IPS DF 6.9 (cell line): ENCODE data around the gene ACADSB.

ENCODE experiments used
- DNase-seq: peaks from one replicate; pipeline ENCODE4 v3.0.0-alpha.2; 2013; ENCODE audit warnings: low read depth, low spot score
- H3K27ac ChIP-seq: one replicate; pipeline ENCODE4 v1.5.1; 2013; ENCODE audit warnings: low read length, control low read depth
- H3K27me3 ChIP-seq: 2 replicates; pipeline ENCODE4 v1.6.1; 2013; ENCODE audit warnings: mild to moderate bottlenecking, low read length; ENCODE audit not compliant: control insufficient read depth, insufficient read depth
- H3K36me3 ChIP-seq: 2 replicates; pipeline ENCODE4 v1.6.1; 2013; ENCODE audit warnings: low read length; ENCODE audit not compliant: control insufficient read depth, insufficient read depth
- H3K4me1 ChIP-seq: 2 replicates; pipeline ENCODE4 v1.6.1; 2013; ENCODE audit warnings: low read length; ENCODE audit not compliant: control insufficient read depth, insufficient read depth
- H3K4me3 ChIP-seq: 2 replicates; pipeline ENCODE4 v1.5.1; 2013; ENCODE audit warnings: mild to moderate bottlenecking, low read length
- H3K9me3 ChIP-seq: 2 replicates; pipeline ENCODE4 v1.6.1; 2013; ENCODE audit warnings: low read length, inconsistent platforms; ENCODE audit not compliant: control insufficient read depth, insufficient read depth
- WGBS: extraction: QIAGEN DNeasy Blood & Tissue Kit; methylation state at CpG from one replicate; pipeline ENCODE4 v1.1.7; 2013; ENCODE audit warnings: mixed read lengths, missing lambda C conversion rate; ENCODE audit not compliant: insufficient read length, insufficient coverage; 5-methylcytosine and 5-hydroxymethylcytosine counted together

Gene ACADSB

GRCh38 chr10:123093489-123093888 is 84.7 kb downstream of the ACADSB start:
- Histone ChIP-seq H3K9me3 (no peaks in the 10 kb centered on the region), H3K27me3 (no peaks in the 10 kb centered on the region), H3K36me3 (no peaks in the 10 kb centered on the region), H3K4me1 (no peaks in the 10 kb centered on the region), H3K4me3 (no peak overlapping the region), H3K27ac (no peak overlapping the region)
- no peak for DNase-seq
- no CpG with 5 or more reads among the region's 4 CpGs for WGBS

GRCh38 chr10:123096452-123096851 is 87.6 kb downstream of the ACADSB start:
- no peaks in the 10 kb centered on the region for H3K36me3 ChIP-seq
- no CpG with 5 or more reads among the region's 5 CpGs for WGBS
- H3K27me3 ChIP-seq, result no peaks in the 10 kb centered on the region

GRCh38 chr10:123097039-123097438 is 88.2 kb downstream of the ACADSB start:
- Histone ChIP-seq H3K36me3 (no peaks in the 10 kb centered on the region), H3K9me3 (no peaks in the 10 kb centered on the region), H3K4me1 (no peaks in the 10 kb centered on the region), H3K27ac (no peak overlapping the region), H3K4me3 (no peak overlapping the region), H3K27me3 (no peaks in the 10 kb centered on the region)
- WGBS, result no CpG with 5 or more reads among the region's 7 CpGs
- no peak for DNase-seq

More at GRCh38 chr10:123096452-123096851, 87.6 kb downstream of the ACADSB start:
- H3K27ac ChIP-seq, result no peak overlapping the region
- no peak overlapping the region for H3K4me3 ChIP-seq
- no peak for DNase-seq
- H3K4me1 ChIP-seq, result no peaks in the 10 kb centered on the region
- H3K9me3 ChIP-seq, result no peaks in the 10 kb centered on the region

GRCh38 chr10:123100030-123100762 is 91.4 kb downstream of the ACADSB start:
- Histone ChIP-seq H3K4me1 (peaks cover 4% of the 10 kb centered on the region; the same call in 1 of the 2 replicates), H3K27me3 (no peaks in the 10 kb centered on the region), H3K27ac (no peak overlapping the region), H3K9me3 (no peaks in the 10 kb centered on the region), H3K36me3 (no peaks in the 10 kb centered on the region), H3K4me3 (no peak overlapping the region)
- WGBS, result no CpG with 5 or more reads among the region's 7 CpGs
- DNase-seq, result no peak

- no peak for DNase-seq
Observed at GRCh38 chr10:123101872-123102271, 93.1 kb downstream of the ACADSB start.

GRCh38 chr10:123102673-123103072 is 93.9 kb downstream of the ACADSB start:
- Histone ChIP-seq H3K36me3 (no peaks in the 10 kb centered on the region), H3K9me3 (no peaks in the 10 kb centered on the region), H3K4me3 (no peak overlapping the region), H3K4me1 (peaks cover 4% of the 10 kb centered on the region), H3K27ac (no peak overlapping the region), H3K27me3 (no peaks in the 10 kb centered on the region)
- WGBS, result no CpG with 5 or more reads among the region's 2 CpGs
- no peak for DNase-seq

More at GRCh38 chr10:123101872-123102271, 93.1 kb downstream of the ACADSB start:
- no peak overlapping the region for H3K27ac ChIP-seq
- H3K36me3 ChIP-seq, result no peaks in the 10 kb centered on the region
- no peaks in the 10 kb centered on the region for H3K27me3 ChIP-seq
- H3K4me1 ChIP-seq, result peaks cover 4% of the 10 kb centered on the region
- no peaks in the 10 kb centered on the region for H3K9me3 ChIP-seq
- no peak overlapping the region for H3K4me3 ChIP-seq
- no CpG with 5 or more reads among the region's 9 CpGs for WGBS

DNA sequence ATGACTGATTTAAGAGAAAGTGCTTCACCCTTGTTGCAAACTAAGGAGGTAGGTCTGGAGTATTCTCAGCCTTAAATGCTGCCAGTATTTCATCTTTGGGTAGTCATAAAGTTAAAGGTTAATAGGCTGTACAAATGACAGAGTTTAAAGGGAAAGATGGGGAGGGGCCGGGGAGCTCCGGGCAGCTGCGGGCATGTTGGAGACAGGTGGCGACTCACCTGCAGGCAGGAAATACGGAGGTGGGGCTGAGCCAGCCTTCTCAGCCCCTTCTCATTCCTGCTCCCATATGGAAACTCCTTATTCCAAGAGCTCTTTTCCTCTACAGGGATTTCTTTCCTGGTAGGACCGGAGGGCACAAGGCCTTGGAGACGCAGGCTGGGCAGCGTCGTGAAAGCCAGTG is 95.1 kb downstream of the ACADSB start:
- peaks cover 4% of the 10 kb centered on the region for H3K4me1 ChIP-seq
- no peak for DNase-seq
- no CpG with 5 or more reads among the region's 9 CpGs for WGBS
- H3K36me3 ChIP-seq, result no peaks in the 10 kb centered on the region
- H3K27ac ChIP-seq, result no peak overlapping the region
- no peak overlapping the region for H3K4me3 ChIP-seq
- H3K9me3 ChIP-seq, result no peaks in the 10 kb centered on the region
- H3K27me3 ChIP-seq, result no peaks in the 10 kb centered on the region
